GM18873 (cell line): ENCODE results near the gene NSMF.
"Not testable (repeated sequence)": the region's sequence is repeated elsewhere in the genome, so short reads cannot be mapped to it uniquely, and the experiment has no call there.

Source experiments
- ATAC-seq: cut with Tn5 transposase; IDR thresholded peaks from one replicate; pipeline ENCODE4 v1.9.1; 2021; ENCODE audit warnings: mild to moderate bottlenecking, moderate library complexity, moderate number of reproducible peaks; ENCODE audit not compliant: unreplicated experiment, low FRiP score

The NSMF gene

GRCh38 chr9:137417161-137418021 is 41.7 kb downstream of the NSMF start:
- no peak for ATAC-seq

- ATAC-seq, result no peak
Measured at GRCh38 chr9:137416563-137417151, 42.5 kb downstream of the NSMF start.

GRCh38 chr9:137416006-137416562 is 43.0 kb downstream of the NSMF start:
- ATAC-seq, result no peak

GRCh38 chr9:137415451-137415850 is 43.7 kb downstream of the NSMF start:
- no peak for ATAC-seq

- no peak for ATAC-seq
Measured at GRCh38 chr9:137412431-137412830, 46.7 kb downstream of the NSMF start.

- no peak for ATAC-seq
Measured at GRCh38 chr9:137411645-137412380, 47.3 kb downstream of the NSMF start.

- ATAC-seq, result no peak
Measured at GRCh38 chr9:137411260-137411644, 47.9 kb downstream of the NSMF start.

GRCh38 chr9:137410891-137411249 is 48.3 kb downstream of the NSMF start:
- ATAC-seq, result no peak

- ATAC-seq, result not testable (repeated sequence)
Measured at GRCh38 chr9:137410236-137410890, 48.8 kb downstream of the NSMF start.

- no peak for ATAC-seq
Measured at GRCh38 chr9:137409515-137409914, 49.6 kb downstream of the NSMF start.

GRCh38 chr9:137408651-137409405 is 50.3 kb downstream of the NSMF start:
- no peak for ATAC-seq

- no peak for ATAC-seq
Measured at GRCh38 chr9:137407590-137408300, 51.4 kb downstream of the NSMF start.

GRCh38 chr9:137406876-137407589 is 52.1 kb downstream of the NSMF start:
- no peak for ATAC-seq

- no peak for ATAC-seq
Measured at GRCh38 chr9:137406085-137406760, 52.9 kb downstream of the NSMF start.

- ATAC-seq, result no peak
Measured at GRCh38 chr9:137405677-137406081, 53.5 kb downstream of the NSMF start.

GRCh38 chr9:137404961-137405567 is 54.1 kb downstream of the NSMF start:
- ATAC-seq, result no peak

- ATAC-seq, result no peak
Measured at GRCh38 chr9:137403269-137403668, 55.9 kb downstream of the NSMF start.

GRCh38 chr9:137402746-137403145 is 56.4 kb downstream of the NSMF start:
- no peak for ATAC-seq
